HepG2 (cell line): ENCODE results near the gene PET117.

Source experiments
- ADNP ChIP-seq: sonication (generic); formaldehyde crosslinking; IDR thresholded peaks from 2 replicates; pipeline ENCODE4 v1.4.0; 2020; ENCODE audit warnings: missing genetic modification reagents
- ATF4 ChIP-seq, 2 experiments: fragments of 450-650 bp in 1 of 2; sonication (generic) in 1 of 2; formaldehyde crosslinking; IDR thresholded peaks; 2 replicates each; pipeline versions ENCODE4 v1.5.0 to v1.8.0; 2020 to 2022; ENCODE audit warnings: mild to moderate bottlenecking in 1 of 2, missing genetic modification reagents in 1 of 2
- BRF2 ChIP-seq: sonication (generic); formaldehyde crosslinking; IDR thresholded peaks from 2 replicates; pipeline ENCODE4 v1.8.1; 2022; ENCODE audit warnings: mild to moderate bottlenecking, missing genetic modification reagents
- HNF4A ChIP-seq: sonication (generic); formaldehyde crosslinking; IDR thresholded peaks from 2 replicates; pipeline ENCODE4 v1.4.0; 2020; ENCODE audit warnings: missing genetic modification reagents
- IKZF4 ChIP-seq: sonication (generic); formaldehyde crosslinking; IDR thresholded peaks from 2 replicates; pipeline ENCODE4 v1.5.1; 2020; ENCODE audit warnings: borderline replicate concordance, mild to moderate bottlenecking, low read depth, missing genetic modification reagents; ENCODE audit errors: not compliant biosample characterization
- NBN ChIP-seq: fragments of 450-650 bp; conservative IDR thresholded peaks from 2 replicates; pipeline ENCODE4 v1.6.1; 2017
- PRDM10 ChIP-seq: sonication (generic); formaldehyde crosslinking; IDR thresholded peaks from 2 replicates; pipeline ENCODE4 v1.4.0; 2020; ENCODE audit warnings: low read depth, missing genetic modification reagents
- REST ChIP-seq, 2 experiments: IDR thresholded peaks; 2 replicates each; pipeline ENCODE4 v1.6.1; 2011 to 2012; ENCODE audit warnings: low read length in 2 of 2, borderline replicate concordance in 1 of 2, low read depth in 1 of 2, mild to moderate bottlenecking in 1 of 2, moderate library complexity in 1 of 2
- RFXAP ChIP-seq: sonication (generic); formaldehyde crosslinking; IDR thresholded peaks from 2 replicates; pipeline ENCODE4 v1.4.0; 2020; ENCODE audit warnings: missing genetic modification reagents, borderline replicate concordance
- ZBTB7A ChIP-seq: sonication (generic); formaldehyde crosslinking; IDR thresholded peaks from 2 replicates; pipeline ENCODE4 v1.8.0; 2022; ENCODE audit warnings: mild to moderate bottlenecking, missing genetic modification reagents
- TF ChIP-seq, protein P1 (sequence below): sonication (generic); formaldehyde crosslinking; IDR thresholded peaks from 2 replicates; pipeline ENCODE4 v1.5.0; 2020; ENCODE audit warnings: mild to moderate bottlenecking, missing genetic modification reagents, moderate library complexity
- TF ChIP-seq, protein P2 (sequence below): sonication (generic); formaldehyde crosslinking; IDR thresholded peaks from 2 replicates; pipeline ENCODE4 v1.4.0; 2020; ENCODE audit warnings: missing genetic modification reagents

DNA sequence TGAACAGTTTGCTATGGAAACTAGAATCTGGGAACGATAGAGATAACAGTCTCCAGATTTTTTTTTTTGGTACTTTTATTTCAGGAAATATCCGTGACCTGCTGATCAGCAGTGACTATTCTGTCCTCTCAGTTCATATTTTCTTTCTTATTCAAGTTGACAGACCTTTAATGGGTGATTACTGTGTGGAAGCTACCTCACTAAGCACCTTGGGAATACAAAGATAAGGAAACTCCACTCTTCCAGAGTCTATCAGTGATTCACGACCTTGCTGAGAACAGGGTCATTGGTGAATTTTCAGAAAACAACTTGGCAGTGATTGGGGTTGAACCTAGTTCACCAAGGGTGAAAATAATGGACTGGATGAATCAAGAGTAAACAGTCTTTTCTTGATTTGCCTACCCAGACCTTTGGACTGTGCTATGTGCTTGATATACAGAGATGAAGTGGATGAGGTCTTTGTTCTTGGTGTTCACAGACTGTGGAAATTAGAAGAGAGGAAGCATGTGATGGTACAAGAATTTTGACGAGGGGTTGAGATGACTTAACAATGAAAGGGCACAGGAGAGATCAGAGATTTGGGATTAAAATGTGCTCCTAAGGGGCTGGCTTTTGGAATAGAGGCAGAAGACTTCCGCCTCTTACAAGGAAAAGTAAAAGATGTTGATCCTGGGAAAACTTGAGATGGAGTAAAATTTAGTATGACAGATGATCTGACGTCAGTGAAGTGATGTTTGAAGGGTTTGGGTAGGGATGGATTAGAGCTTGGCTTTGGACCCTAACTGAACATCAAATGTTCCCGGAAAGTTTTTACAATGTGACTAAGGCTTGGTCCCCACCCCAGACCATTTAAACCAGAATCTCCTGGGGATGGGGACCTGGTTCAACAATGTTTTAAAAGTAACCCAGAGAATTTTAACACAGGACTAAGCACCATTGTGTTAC lies 1.2 kb downstream of the PET117 start:
- TF ChIP-seq, protein P1, sequence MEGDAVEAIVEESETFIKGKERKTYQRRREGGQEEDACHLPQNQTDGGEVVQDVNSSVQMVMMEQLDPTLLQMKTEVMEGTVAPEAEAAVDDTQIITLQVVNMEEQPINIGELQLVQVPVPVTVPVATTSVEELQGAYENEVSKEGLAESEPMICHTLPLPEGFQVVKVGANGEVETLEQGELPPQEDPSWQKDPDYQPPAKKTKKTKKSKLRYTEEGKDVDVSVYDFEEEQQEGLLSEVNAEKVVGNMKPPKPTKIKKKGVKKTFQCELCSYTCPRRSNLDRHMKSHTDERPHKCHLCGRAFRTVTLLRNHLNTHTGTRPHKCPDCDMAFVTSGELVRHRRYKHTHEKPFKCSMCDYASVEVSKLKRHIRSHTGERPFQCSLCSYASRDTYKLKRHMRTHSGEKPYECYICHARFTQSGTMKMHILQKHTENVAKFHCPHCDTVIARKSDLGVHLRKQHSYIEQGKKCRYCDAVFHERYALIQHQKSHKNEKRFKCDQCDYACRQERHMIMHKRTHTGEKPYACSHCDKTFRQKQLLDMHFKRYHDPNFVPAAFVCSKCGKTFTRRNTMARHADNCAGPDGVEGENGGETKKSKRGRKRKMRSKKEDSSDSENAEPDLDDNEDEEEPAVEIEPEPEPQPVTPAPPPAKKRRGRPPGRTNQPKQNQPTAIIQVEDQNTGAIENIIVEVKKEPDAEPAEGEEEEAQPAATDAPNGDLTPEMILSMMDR (CRISPR knock-in tag): no peak
- TF ChIP-seq, protein P2, sequence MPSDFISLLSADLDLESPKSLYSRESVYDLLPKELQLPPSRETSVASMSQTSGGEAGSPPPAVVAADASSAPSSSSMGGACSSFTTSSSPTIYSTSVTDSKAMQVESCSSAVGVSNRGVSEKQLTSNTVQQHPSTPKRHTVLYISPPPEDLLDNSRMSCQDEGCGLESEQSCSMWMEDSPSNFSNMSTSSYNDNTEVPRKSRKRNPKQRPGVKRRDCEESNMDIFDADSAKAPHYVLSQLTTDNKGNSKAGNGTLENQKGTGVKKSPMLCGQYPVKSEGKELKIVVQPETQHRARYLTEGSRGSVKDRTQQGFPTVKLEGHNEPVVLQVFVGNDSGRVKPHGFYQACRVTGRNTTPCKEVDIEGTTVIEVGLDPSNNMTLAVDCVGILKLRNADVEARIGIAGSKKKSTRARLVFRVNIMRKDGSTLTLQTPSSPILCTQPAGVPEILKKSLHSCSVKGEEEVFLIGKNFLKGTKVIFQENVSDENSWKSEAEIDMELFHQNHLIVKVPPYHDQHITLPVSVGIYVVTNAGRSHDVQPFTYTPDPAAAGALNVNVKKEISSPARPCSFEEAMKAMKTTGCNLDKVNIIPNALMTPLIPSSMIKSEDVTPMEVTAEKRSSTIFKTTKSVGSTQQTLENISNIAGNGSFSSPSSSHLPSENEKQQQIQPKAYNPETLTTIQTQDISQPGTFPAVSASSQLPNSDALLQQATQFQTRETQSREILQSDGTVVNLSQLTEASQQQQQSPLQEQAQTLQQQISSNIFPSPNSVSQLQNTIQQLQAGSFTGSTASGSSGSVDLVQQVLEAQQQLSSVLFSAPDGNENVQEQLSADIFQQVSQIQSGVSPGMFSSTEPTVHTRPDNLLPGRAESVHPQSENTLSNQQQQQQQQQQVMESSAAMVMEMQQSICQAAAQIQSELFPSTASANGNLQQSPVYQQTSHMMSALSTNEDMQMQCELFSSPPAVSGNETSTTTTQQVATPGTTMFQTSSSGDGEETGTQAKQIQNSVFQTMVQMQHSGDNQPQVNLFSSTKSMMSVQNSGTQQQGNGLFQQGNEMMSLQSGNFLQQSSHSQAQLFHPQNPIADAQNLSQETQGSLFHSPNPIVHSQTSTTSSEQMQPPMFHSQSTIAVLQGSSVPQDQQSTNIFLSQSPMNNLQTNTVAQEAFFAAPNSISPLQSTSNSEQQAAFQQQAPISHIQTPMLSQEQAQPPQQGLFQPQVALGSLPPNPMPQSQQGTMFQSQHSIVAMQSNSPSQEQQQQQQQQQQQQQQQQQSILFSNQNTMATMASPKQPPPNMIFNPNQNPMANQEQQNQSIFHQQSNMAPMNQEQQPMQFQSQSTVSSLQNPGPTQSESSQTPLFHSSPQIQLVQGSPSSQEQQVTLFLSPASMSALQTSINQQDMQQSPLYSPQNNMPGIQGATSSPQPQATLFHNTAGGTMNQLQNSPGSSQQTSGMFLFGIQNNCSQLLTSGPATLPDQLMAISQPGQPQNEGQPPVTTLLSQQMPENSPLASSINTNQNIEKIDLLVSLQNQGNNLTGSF: no peak
- no peak for TF ChIP-seq ATF4 (CRISPR knock-in tag; IDR thresholded peaks at IDR 0.05)
- no peak for TF ChIP-seq REST (IDR thresholded peaks at IDR 0.05; ENCODE audit: borderline replicate concordance in 1 of 2, low read depth in 1 of 2, low read length in 2 of 2)
- TF ChIP-seq BRF2 (CRISPR knock-in tag): no peak
- no peak for TF ChIP-seq PRDM10 (CRISPR knock-in tag)
- TF ChIP-seq ADNP: no peak
- no peak for TF ChIP-seq RFXAP (CRISPR knock-in tag)
- no peak for TF ChIP-seq ZBTB7A
- TF ChIP-seq NBN: no peak
- no peak for TF ChIP-seq IKZF4
- TF ChIP-seq HNF4A (CRISPR knock-in tag): peak; percentile 82
